Thyroid gland (tissue), 4 donors: ENCODE data around the gene KRT36. TPM values are rescaled to one million over a fixed set of nuclear protein-coding genes. Genes with fewer than 3 reads are reported as not detected.

ENCODE experiments used
- DNase-seq, 2 donors: peaks; one replicate each; pipeline ENCODE4 v3.0.0-alpha.2; 2019
- H3K27ac ChIP-seq, 3 donors: fragments of 200-600 bp; sonication (generic); 1 replicate in 2 of 3; 2 replicates in 1 of 3; pipeline ENCODE4 v1.5.1; 2016 to 2019; ENCODE audit warnings: mild to moderate bottlenecking in 1 of 3, moderate library complexity in 1 of 3
- H3K27me3 ChIP-seq: fragments of 200-600 bp; sonication (generic); one replicate; pipeline ENCODE4 v1.5.1; 2019
- H3K36me3 ChIP-seq, 2 donors: fragments of 200-600 bp; sonication (generic); one replicate each; pipeline ENCODE4 v1.5.1; 2016 to 2019
- H3K4me1 ChIP-seq, 2 donors: fragments of 200-600 bp; sonication (generic); one replicate each; pipeline ENCODE4 v1.5.1; 2017 to 2019
- H3K4me3 ChIP-seq, 3 donors: fragments of 200-600 bp; sonication (generic); replicated peaks in 1 of 3; 1 replicate in 2 of 3; 2 replicates in 1 of 3; pipeline ENCODE4 v1.5.1; 2016; ENCODE audit warnings: mild to moderate bottlenecking in 1 of 3
- H3K9me3 ChIP-seq: fragments of 200-600 bp; sonication (generic); one replicate; pipeline ENCODE4 v1.5.1; 2017
- CTCF ChIP-seq, 6 experiments: fragments of 200-600 bp in 3 of 6; fragments of 450-650 bp in 3 of 6; sonication (generic) in 3 of 6; IDR thresholded peaks; one replicate each; pipeline ENCODE4 v1.5.1; 2016 to 2019; ENCODE audit warnings: antibody characterized with exemption in 6 of 6, mild to moderate bottlenecking in 2 of 6, inconsistent platforms in 1 of 6, moderate library complexity in 1 of 6
- POLR2A ChIP-seq, 2 donors: fragments of 450-650 bp; IDR thresholded peaks; one replicate each; pipeline ENCODE4 v1.6.1; 2017; ENCODE audit warnings: antibody characterized with exemption in 2 of 2, mild to moderate bottlenecking in 2 of 2, moderate library complexity in 1 of 2
- WGBS, 2 donors: methylation state at CpG; one replicate each; pipeline ENCODE4 v1.1.5; 2017; 5-methylcytosine and 5-hydroxymethylcytosine counted together
- intact Hi-C: fragments of 100-400 bp; cut with DNase I; formaldehyde crosslinking; loops from one replicate; pipeline ENCODE4 v1.15.1; 2023
- total RNA-seq, 4 donors: library from RNA; depleted of rRNA; stranded (reverse); fragments of >200 nt; gene quantifications; one replicate each; pipeline ENCODE4 v1.2.3, GENCODE V29; 2016

The KRT36 gene
- not detected for total RNA-seq

- 85 to 87% methylated on average over 12 of the region's 12 CpGs for WGBS, 2 donors
- H3K27ac ChIP-seq = no peak within 1 kb of the TSS
- intact Hi-C loops = no loop called here
These were observed at the start of gene KRT36 for GRCh38 chr17:41489531-41489930. Gene KRT36 (minus strand): TSS chr17:41489910. CDS start chr17:41489864, 46 bp downstream.

GRCh38 chr17:41539071-41539492 is 49.4 kb upstream of the KRT36 start:
- Histone ChIP-seq H3K36me3 (no peaks in the 10 kb centered on the region), H3K4me3 (no peak overlapping the region), H3K9me3 (no peaks in the 10 kb centered on the region), H3K27ac (no peak overlapping the region), H3K4me1 (no peaks in the 10 kb centered on the region), H3K27me3 (no peaks in the 10 kb centered on the region)
- intact Hi-C loops = no loop called here
- no peak for DNase-seq
- 73 to 85% methylated on average over 2 to 5 of the region's 5 CpGs for WGBS, 2 donors
- TF ChIP-seq POLR2A (IDR thresholded peaks at IDR 0.05) = no peak
- no peak for TF ChIP-seq CTCF (IDR thresholded peaks at IDR 0.05)

More at GRCh38 chr17:41489531-41489930, at the start of gene KRT36:
- Histone ChIP-seq H3K9me3 (no peaks in the 10 kb centered on the region), H3K4me3 (no peak within 1 kb of the TSS), H3K4me1 (peaks cover 8 to 14% of the 10 kb centered on the region in 2 donors), H3K36me3 (no peaks in the 10 kb centered on the region), H3K27me3 (no peaks in the 10 kb centered on the region)
- DNase-seq = no peak
- TF ChIP-seq POLR2A (IDR thresholded peaks at IDR 0.05) (no peak), CTCF (IDR thresholded peaks at IDR 0.05) (no peak)

- no peak for DNase-seq
- no peak overlapping the region for H3K27ac ChIP-seq
- intact Hi-C loops = no loop called here
- no peaks in the 10 kb centered on the region for H3K9me3 ChIP-seq
- TF ChIP-seq POLR2A (IDR thresholded peaks at IDR 0.05) (no peak), CTCF (IDR thresholded peaks at IDR 0.05) (no peak)
- H3K4me1 ChIP-seq = no peaks in the 10 kb centered on the region
- no peaks in the 10 kb centered on the region for H3K36me3 ChIP-seq
- no peaks in the 10 kb centered on the region for H3K27me3 ChIP-seq
- 68 to 80% methylated on average over 5 of the region's 5 CpGs for WGBS, 2 donors
- no peak overlapping the region for H3K4me3 ChIP-seq
These were observed 48.9 kb upstream of the KRT36 start for GRCh38 chr17:41538565-41538991.

DNA sequence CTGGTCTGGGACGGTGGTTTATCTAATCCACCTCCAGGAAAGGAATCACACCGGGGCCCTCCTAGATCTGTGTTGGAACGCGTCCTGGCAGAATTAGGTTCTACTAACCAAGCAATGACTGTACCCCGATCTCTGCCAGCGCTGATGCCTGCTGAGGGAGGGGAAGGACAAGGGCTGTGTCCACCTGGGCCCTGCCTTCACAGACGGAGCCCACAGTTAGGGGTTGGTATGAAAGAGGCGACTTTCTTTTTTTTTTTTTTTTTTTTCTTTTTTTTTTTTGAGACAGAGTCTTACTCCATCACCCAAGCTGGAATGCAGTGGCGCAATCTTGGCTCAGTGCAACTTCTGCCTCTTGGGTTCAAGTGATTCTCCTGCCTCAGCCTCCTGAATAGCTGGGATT is 48.3 kb upstream of the KRT36 start:
- intact Hi-C loops = no loop called here
- H3K27ac ChIP-seq = no peak overlapping the region
- DNase-seq = no peak
- H3K36me3 ChIP-seq = no peaks in the 10 kb centered on the region
- H3K4me1 ChIP-seq = no peaks in the 10 kb centered on the region
- H3K27me3 ChIP-seq = no peaks in the 10 kb centered on the region
- no peaks in the 10 kb centered on the region for H3K9me3 ChIP-seq
- H3K4me3 ChIP-seq = no peak overlapping the region
- 86 to 92% methylated on average over 9 of the region's 9 CpGs for WGBS, 2 donors
- TF ChIP-seq POLR2A (IDR thresholded peaks at IDR 0.05) (no peak), CTCF (IDR thresholded peaks at IDR 0.05) (no peak)

GRCh38 chr17:41537614-41537954 is 47.9 kb upstream of the KRT36 start:
- intact Hi-C loops = no loop called here
- WGBS, 2 donors = 89 to 92% methylated on average over 7 of the region's 7 CpGs
- Histone ChIP-seq H3K9me3 (no peaks in the 10 kb centered on the region), H3K27me3 (no peaks in the 10 kb centered on the region), H3K36me3 (no peaks in the 10 kb centered on the region), H3K4me1 (no peaks in the 10 kb centered on the region), H3K27ac (no peak overlapping the region), H3K4me3 (no peak overlapping the region)
- no peak for DNase-seq
- no peak for TF ChIP-seq CTCF (IDR thresholded peaks at IDR 0.05)
- TF ChIP-seq POLR2A (IDR thresholded peaks at IDR 0.05) = no peak
